GM19023 (cell line): ENCODE results near the gene THAP12.
A peak's percentile ranks its signal among the peaks of the same experiment; 100 is the strongest.
"Not testable (repeated sequence)": the region's sequence is repeated elsewhere in the genome, so short reads cannot be mapped to it uniquely, and the experiment has no call there.

ENCODE experiments used
- ATAC-seq: cut with Tn5 transposase; IDR thresholded peaks from one replicate; pipeline ENCODE4 v1.9.1; 2021; ENCODE audit warnings: mild to moderate bottlenecking, moderate library complexity; ENCODE audit not compliant: unreplicated experiment

The THAP12 gene

DNA sequence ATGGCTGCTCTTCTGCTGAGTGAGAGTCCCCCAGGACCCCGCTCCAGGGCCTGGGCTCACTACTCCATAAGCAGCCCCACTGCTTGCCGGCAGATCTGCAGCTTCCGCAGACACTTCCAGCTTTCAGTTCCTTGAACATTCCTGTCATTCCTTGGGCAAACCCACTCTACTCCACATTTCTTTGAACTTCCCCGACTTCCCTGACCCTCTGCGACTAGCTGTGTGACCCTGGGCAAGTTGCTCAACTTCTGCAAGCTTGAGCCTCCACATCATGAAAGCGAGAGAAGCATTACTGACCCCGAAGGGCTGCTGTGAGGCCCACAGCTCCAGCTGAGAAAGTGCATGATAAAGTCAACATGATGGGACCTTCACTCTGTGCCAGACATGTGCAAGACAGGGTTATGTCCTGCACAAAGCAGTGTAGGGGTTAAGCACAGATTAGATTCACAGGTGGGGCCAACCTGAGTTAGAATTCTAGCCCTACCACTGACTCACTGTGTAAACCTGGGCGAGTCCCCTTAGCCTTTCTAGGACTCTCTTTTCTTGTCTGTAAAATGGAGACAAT lies 51.8 kb downstream of the THAP12 start:
- ATAC-seq, result no peak

DNA sequence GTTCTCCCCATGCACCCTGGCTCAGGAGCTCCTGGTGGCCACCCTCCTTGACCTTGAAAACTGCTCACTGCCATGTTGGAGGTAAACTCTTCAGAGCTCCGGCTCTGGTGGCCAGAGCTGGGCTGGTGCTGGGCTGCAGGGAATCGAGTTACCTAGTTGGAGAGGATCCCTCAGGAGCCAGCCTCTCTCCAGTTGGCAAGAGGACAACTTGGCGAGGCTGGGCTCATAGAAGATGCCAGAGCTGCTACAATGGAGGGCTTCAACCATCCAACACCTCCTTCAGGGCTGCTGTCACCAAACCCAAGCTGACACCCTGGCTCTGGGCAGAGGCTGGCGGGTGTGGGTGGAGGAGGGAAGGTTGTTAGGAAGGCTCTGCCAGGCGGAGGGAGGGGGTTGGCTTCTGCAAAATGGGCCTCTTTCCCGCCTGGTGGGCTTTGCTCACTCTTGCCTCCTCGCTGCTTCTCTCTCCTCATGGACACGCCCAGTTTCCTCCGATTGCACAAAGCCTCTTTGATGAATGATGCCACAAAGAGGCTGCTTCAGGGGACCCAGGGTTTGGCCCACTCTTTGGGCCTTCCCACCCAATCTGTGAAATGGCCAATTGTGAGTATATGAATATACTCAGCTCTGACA lies 53.1 kb downstream of the THAP12 start:
- no peak for ATAC-seq

DNA sequence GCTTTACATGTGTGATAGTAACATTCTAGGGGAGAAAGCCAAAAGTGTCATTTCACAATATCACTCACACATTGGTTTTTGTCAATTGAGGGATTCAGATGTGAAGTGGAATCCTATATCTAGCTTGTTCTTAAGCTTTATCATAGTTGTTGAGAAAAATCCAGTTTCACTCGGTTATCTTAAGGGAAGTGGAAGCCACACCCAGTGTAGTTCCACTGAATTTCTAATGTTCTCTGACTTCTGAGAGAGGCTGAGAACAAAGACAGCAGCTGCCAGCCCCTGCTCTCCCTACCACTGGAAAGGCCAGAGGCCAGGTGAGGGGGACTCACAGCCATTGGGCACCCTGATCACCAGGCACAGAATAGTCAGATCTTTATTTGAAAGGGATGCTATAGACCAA lies 53.7 kb downstream of the THAP12 start:
- no peak for ATAC-seq

DNA sequence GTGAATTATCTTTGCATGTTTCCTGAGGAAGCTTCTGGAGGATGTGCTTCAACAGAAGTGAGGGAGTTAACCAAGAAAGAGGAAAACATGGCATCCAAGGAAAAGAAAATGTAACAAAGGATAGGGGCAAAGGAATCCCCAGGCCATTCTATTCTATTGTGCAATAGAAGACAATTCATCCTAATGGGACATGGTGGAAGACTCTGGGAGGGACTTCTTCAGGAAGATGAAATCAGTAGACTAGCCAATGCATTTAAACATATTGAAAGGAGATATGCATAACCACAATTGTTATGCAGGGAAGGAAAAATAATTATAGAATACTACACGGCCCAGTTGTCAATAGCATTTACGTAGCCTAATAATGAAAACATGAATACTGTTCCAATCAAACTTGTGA lies 55.7 kb downstream of the THAP12 start:
- ATAC-seq, result no peak

DNA sequence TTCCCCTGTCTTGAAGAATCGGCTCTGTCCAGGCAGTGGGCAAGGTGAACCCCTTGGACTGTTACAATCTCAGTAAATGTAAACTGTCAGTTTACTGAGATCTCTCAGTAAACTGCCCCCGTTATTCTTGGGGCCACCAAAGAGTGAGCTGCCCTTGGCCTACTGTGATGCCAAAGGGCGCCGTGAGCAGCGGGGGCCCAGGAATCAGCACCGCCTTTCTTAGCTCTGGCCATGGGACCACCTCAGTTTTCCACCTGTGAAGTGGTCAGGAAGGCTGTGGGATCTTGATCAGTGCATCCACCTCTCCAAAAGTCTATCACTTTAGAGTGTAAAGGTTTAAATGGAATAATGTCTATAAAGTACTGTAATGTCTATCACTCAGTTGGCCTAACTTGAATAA lies 57.1 kb downstream of the THAP12 start:
- ATAC-seq, result no peak

DNA sequence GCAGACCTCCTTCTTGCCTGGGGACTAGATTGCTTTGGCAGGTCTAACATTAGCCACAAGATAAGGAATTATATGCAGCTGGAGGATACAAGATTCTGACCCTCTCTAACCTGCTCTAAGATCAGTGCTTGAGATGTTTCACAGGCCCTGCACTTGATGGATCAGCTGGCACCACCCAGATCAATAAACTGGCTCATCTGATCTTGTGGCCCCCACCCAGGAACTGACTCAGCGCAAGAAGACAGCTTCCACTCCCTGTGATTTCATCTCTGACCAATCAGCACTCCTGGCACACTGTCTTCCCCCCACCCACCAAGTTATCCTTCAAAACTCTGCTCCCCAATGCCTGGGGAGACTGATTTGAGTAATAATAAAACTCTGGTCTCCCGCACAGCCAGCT lies 57.6 kb downstream of the THAP12 start:
- not testable (repeated sequence) for ATAC-seq

DNA sequence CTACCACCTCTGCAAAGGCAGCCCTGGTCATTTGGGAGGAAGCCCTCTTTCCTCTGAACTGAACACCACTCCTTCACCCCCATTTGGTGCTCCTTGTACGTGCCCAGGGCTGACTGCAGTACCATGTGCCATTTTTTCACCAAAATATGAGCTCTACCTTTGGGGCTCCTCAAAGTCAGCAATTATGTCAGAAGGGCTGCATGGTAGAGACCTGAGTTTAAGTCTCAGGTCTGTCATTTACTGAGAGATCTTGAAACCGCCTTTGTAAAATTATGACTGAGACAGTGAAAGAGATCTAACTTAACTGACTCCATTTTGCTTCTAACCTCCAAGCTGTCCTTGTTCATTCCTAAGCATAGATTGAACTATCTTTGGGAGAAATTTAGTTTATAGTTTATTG lies 58.0 kb downstream of the THAP12 start:
- ATAC-seq, result no peak

DNA sequence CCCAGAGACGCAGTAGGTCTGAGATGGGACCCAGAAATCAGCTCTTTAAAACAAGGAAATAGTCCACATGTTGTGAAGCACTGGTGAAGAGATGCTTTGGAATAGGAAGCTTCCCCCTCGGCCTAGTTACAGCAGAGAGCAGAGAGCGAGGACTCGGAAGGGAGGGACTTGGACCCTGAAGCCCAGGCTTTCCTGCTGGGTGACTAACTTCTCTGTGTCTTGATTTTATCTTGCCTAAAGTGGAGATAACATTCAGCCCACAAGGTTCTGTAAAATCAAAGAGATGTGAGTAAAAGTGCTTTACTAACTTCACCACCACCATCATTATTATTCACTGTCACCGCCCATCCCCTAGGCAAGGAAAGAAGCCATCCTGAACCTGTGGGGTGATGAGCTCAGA lies 58.4 kb downstream of the THAP12 start:
- no peak for ATAC-seq

DNA sequence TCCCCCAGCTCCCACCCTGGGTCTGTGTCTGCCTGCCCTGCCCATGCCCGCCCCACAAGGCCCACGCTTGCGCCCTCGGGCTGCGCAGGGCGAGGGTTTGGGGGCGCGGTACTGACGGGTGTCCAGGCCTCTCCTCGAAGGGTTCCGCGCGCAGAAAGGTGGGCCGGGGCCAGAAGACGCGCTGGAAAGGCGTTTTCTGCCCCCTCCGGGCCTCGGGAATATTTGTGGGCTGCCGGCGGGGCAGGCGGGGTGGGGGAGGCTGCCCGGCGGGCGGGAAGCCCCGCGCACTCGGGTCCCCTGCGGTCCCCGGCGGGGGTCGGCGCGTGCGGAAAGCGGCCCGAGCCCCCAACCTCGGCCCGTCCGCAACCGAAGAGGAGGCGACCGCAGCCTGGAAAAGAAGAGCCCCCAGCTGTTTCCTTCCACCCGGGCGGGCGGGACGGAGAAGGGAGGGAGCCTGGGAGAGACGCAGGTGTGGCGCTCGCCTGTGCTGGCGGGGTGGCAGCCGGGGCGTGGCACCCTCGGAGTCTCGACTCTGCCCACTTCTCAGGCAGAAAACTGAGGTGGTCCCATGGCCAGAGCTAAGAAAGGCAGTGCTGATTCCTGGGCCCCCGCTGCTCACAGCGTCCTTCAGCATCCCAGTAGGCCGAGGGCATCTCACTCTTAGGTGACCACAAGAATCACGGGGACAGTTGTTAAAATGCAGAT lies 59.0 kb downstream of the THAP12 start:
- ATAC-seq, result no peak

DNA sequence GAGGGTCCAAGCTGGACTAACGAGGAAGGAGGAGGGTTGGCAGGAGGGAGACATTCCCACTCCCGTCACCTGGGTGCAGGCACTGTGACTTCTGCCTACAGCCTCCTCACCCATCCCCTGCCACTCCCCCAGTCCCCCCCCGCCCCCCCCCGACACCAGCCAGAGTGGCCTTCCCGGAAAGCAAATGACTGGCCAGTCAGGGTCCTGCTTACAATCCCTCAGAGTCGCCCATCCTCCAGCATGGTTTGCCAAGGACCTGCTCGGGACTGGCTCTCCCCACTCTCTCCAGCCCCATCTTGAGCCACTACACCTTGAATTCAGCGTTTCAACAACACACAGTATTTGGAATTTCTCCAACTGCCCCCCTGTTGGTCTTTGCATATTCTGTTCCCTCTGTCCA lies 59.6 kb downstream of the THAP12 start:
- ATAC-seq, result no peak

DNA sequence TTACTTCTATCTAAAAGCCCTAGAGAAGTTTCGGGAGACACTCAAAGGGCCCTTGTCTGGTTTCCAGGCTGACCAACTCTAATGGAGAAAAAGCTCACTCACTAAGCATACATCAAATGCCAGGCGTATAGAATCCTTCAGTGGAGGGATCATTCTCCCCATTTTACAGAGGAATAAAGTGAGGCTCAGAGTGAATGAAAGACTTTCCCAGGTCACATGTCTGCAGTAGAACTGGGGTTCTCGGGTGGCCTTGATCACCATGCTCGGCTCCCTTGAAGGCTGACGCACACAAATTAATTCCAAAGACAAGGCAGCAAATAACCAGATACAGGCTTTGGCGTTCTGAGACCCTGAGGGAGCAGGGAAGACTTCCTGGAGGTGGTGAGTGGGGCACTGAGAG lies 60.0 kb downstream of the THAP12 start:
- ATAC-seq, result no peak

DNA sequence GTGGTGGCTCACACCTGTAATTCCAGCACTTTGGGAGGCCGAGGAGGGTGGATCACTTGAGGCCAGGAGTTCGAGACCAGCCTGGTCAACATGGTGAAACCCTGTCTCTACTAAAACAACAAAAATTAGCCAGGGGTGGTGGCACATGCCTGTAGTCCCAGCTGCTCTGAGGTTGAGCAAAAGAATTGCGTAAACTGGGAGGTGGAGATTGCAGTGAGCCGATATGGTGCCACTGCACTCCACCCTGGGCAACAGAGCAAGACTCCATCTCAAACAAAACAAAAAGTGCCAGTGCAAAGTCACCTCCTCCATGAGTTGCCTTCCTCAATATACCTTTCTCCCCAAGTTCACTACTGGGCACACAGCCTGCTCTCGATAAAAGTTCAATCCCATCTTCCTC lies 61.1 kb downstream of the THAP12 start:
- not testable (repeated sequence) for ATAC-seq

DNA sequence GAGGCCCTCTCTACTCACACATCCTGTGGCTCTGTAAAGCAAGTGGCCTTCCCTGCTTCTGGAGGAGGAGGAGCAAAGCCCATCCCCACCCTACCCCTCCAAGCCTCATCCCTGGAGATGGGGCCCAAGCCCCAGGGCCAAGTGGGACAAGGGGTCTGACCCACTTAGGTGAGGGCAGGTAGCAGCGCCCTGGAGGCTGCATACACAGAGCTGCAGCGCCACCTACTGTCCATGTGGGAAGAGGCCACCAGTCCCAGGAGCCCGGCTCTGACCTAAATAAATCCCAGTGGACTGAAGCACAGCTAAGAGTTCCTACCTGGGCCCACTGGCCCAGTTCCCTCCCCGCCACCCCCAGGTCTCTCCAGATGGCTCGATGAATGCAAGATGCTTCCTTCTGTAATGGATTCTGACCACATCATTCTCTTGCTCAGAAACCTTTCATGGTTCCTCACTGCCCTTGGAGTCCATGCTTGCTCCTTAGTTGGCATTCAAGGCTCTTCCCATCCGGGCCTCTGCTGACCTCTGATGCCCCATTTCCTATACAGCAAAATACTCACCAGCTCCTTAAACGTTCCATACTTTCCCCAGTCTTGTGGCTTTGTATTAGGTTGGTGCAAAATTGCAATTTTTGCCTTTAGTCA lies 62.1 kb downstream of the THAP12 start:
- ATAC-seq, result peak; percentile 75

DNA sequence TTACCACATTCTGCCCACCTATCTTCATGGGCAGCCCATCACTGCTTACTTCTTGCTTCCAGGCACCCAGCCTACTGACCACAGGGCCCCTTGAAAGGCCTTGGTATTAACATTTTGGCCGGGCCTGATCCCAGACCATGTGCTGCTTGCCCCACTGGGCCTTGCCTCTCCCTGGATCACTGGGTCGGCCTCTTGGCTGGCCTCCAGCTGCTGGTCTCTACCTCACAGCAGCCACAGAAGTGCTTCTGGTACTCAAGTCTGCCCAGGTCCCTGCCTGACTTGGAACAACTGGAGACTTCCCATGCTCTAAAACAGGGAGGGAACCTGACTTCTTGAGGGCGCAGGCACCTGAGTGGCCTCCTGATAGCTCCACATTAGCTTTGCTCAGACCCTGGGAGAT lies 63.6 kb downstream of the THAP12 start:
- ATAC-seq, result no peak

DNA sequence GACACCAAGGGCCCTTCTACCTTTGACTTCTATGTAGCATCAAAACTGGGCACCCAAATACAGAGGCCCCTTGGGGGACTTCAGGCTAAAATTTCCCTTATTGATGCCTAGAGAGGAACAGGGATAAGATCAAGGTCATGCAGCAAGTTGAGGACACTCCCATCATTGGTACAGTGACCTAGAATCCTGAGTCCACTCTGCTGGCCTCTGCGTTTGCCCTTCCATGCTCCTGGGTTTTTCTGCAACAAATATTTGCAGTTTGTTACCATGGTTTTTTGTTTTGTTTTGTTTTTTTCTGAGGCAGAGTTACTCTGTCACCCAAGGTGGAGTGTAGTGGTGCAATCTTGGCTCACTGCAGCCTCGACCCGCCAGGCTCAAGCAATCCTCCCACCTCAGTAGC lies 64.2 kb downstream of the THAP12 start:
- no peak for ATAC-seq

DNA sequence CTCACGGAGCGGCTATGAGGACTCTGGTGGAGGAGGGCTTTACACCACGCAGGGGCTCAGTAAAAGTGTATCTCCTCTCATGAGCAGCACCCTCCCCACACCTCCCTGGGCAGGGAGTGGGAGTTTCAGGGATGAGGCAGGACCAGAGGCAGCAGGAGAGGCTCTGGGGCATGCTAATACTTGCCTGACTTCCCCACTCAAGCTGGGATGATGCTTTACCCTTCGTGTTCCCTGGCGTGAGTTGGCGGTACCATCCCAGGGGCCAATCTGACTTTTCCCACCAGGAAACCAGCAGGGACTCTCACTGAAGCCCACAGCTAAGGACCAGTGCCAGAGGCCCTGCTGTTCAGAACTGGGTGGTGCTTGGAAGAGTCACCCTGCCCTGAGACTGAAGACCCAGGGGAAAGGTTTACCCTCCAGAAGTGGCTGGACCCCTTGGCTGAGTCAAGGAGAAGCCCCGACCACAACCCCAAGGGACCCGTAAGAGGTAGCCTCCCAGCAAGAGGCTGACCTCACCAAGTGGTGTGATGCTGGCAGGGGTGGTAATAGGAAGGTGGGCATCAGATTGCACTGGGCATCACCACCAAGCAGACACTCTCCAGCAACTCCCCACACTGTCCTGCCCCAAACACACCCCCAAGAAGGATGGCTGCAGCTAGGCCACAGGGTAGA lies 65.6 kb downstream of the THAP12 start:
- ATAC-seq, result no peak

DNA sequence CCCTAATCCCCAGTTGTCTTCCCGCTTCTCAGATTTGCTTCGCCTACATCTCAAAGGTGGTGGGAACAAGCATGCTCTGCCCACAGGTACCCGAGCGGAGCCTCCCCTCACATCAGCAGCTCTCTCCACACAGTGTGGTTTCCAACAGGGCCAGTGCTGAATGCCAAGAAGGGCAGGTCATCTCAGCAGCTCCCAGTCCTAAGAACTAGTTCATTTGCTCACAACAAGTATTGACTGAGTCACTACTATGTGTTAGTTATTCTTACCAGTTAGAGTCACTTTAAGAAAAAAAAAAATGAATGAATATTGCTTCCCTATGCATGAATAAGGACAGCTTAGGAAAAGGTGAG lies 66.2 kb downstream of the THAP12 start:
- ATAC-seq, result no peak

DNA sequence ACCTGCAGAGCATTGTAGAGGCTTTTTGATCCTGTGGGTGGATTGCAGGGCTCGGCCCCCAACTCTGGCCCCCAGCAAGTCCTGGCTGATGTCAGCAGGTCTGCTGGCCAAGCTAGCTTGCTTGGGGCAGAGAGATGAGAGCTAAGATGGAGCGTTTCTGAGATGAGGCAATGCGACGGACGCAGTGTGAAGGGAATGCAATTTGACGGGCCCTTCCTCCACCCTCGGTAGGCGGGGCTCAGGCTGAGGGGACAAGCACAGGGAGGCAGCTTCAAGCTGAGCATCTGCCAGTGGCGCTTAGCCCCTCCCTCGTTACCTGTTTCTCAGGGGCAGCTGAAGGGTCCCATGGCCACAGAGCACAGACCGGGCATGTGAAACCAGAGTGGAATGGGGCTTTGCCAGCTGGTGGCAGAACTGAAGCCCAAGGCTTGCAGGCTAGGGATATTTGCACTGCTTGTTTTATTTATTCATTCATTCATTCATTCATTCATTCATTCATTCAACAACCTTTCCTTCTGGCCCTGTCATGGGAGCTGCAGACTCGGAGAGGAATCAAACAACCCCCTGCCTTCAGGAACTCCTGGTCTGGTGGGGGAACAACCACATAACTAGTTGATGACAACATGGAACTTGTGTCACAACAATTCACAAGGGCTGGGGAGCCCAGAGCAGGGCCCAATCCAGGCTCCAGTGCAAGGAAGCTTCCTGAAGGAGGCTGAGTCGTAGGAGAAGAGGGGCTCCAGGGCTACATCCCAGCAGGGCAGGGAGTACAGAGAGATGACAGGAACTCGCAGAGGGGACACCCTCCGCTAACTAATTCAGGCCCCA lies 66.8 kb downstream of the THAP12 start:
- ATAC-seq, result no peak

DNA sequence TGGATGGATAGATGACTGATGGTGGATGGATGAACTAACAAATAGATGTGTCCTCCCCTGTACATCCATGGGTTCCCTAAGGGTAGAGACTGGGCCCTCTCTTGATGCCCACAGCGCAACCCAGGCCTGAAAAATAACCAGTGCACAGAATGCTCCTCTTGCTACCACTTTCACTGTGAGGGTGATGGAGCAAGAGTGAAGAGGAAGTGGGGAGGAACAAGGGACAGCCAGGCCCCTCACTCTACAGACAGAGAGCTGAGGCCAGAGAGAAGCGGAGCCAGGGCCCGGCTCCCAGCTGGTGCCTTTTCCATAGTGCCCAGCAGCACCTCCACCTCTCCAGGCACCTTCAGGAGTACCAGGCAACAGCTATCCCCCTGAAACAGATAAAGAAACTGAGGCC lies 67.7 kb downstream of the THAP12 start:
- ATAC-seq, result no peak

DNA sequence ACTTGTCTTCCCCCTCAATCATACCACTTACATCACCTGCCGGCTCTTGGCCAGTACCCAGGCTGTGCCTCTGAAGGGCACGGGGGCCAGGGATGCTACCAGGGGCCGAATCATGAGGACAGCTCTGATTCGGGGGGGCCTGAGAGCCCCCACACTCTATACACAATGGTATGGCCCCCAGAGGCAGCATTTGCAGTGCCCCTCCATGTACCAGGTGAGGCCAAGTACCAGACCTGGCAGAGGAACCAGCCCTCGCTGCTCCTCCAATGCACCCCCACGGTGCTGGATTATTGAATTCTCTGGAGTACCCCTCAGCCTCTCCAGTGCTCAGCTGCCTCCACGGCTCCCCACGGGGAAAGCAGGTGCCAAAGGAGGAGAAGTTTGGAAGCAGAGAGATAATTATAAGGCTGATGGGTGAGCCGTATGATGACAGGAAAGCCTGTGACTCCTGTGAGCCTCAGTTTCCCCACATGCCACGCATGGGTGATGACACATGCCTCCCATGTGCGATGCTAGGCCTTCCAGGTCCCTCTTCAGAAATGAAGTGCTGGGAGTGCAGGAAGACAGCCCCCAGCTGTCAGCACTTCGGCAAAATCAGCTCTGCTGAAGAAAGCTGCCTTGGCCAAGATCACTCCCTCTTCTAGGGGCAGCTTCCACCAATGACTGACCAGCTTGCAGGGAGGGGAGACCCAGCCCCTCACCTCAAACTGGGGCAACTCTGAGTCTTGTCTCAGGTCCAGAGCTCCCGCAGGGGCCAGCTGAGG lies 69.9 kb downstream of the THAP12 start:
- no peak for ATAC-seq
